Measurements from ENCODE around the gene SLC22A17. TPM values are rescaled to one million over a fixed set of nuclear protein-coding genes. Genes with fewer than 3 reads are reported as not detected.
A peak's percentile ranks its signal among the peaks of the same experiment; 100 is the strongest.
"Not testable (repeated sequence)": the region's sequence is repeated elsewhere in the genome, so short reads cannot be mapped to it uniquely, and the experiment has no call there.

The SLC22A17 gene
- total RNA-seq, 2 donors from 2014 or later, result 2.7 to 8.0 TPM

DNA sequence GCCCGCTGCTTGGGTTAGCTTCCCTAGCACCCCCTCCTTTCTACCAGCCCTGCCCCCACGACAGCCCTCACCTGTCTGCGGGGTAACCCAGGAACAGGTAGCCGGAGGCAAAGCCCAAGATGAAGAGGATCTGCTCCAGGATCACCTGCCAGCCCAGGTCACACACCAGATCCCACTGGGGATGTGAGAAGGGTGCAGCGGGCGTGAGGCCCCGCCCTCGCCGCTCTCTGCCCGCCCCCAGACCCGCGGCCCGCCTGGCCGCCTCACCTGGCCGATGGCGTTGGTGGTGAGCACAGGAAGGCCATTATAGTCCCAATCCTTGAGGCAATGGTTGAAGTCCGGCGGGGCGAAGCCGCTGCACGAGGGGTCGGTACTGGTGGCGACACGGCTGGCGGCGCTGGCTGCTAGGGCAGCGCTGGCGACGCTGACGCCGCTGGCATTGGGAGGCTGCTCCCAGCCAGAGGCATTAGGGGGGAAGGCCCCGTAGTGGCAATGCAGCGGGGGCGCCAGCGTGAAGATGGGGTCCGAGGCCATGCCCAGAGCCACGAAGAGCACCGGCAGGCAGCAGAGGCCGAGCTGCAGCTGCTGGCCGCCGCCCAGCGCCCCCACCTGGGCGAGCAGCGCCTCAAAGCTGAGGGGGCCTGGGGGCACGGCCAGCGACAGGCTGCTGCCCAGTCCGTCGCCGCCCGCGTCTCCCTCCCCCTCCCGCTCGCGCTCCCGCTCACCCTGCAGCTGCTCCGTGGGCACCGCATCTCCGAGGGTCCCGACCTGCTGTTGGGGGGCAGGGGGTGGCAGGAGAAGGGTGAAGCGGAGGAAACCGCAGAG is 794 bp downstream of the SLC22A17 start:
- peak; percentile 22 for ATAC-seq
- intact Hi-C loops (cut with DNase I, micrococcal nuclease), result no loop called here

DNA sequence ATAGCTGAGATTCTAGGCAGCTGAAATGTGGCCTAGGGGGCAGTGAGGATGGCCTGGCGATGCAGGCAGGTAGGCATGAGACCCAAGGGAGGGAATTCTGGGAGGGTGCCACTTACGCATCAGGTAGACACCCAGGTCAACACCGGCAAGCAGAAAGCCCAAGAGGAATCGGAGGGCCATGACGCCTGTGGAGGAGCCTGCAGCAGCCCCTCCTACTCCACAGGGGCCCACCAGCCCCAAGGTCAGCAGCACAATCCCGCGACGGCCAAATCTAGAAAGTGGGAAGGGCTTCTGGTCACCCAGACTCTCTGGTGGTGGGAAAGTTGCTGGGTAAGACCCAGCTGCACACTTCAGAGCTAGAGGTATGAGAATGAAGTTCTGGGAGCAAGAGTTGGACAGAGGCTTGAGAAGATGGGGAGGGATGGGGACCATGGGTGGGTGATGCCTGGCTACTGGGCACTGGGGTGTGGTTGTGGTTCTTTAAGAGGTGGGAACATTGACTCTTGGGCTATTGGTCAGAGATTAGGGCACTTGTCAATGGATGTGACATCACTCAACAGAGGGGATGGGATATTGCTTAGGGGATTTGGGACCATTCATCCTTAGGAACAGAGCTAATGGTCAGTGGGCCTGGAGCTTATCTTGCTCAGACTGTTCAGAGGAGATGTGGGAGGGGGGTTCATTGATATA is 3.4 kb downstream of the SLC22A17 start:
- DNase-seq (no peak), ATAC-seq (no peak)

More for the DNA sequence above, 794 bp downstream of the SLC22A17 start:
- DNase-seq, result no peak

DNA sequence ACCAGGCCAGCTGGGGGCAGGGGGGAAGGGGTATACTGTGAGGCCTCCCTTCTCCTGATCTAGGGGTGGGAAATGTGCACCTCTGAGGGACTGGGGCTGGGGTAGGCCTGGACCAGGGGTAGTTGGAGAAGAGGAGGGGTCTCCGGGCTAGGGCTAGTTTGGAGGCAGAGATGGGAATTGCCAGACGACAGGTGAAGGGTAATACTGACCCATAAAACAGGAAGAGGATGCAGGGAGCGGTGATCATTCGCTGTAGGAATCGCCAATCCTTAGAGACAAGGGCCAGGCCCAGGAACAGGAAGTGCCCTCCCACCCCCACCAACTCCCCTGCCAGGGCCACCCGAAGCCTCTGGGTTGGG is 4.4 kb downstream of the SLC22A17 start:
- DNase-seq (no peak), ATAC-seq (no peak)
- intact Hi-C loops (cut with DNase I, micrococcal nuclease), result no loop called here

More for the DNA sequence above, 3.4 kb downstream of the SLC22A17 start:
- intact Hi-C loops (cut with DNase I, micrococcal nuclease), result no loop called here

DNA sequence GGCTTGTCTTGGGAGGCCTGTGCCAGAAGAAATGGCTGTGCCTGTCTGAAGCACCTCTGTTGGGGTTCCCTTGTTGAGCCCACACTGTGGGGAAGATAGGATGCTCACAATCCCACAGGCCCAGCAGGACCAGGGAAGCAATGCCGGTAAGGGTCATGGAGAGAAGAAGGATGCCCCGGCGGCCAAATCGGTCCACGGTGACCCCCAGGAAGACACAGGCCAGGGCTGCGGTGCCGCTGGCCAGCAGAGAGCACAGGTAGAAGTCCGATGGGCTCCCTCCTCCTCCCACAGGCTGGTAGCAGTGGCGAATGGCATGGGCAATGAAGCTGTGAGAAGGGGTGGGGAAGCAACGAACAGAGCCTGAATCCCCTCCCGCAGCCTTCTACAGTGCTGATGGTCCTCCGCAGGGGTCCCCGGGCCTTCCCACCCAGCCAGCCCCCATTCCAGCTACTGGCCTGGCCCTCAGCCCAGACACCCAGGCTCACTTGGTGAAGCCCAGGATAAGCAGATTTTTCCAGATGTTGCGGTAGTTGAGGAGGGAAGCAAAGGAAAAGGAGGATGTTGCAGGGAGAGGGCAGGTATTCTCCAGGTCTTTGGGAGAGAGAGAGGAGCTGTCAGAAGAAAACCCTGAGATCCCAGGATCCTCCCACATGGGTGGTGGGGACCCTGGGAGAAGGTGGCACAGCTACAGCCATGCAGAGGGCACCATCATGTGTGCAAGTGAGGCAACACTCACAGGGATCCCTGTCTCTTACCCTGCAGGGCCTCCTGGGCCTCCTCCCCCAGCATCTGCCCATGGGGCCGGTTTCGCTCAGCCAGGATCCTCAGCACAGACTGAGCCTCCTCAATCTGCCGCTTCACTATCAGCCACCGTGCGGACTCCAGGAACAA is 5.0 kb downstream of the SLC22A17 start:
- intact Hi-C loops (cut with DNase I, micrococcal nuclease), result no loop called here
- ATAC-seq, result no peak
- no peak for DNase-seq

DNA sequence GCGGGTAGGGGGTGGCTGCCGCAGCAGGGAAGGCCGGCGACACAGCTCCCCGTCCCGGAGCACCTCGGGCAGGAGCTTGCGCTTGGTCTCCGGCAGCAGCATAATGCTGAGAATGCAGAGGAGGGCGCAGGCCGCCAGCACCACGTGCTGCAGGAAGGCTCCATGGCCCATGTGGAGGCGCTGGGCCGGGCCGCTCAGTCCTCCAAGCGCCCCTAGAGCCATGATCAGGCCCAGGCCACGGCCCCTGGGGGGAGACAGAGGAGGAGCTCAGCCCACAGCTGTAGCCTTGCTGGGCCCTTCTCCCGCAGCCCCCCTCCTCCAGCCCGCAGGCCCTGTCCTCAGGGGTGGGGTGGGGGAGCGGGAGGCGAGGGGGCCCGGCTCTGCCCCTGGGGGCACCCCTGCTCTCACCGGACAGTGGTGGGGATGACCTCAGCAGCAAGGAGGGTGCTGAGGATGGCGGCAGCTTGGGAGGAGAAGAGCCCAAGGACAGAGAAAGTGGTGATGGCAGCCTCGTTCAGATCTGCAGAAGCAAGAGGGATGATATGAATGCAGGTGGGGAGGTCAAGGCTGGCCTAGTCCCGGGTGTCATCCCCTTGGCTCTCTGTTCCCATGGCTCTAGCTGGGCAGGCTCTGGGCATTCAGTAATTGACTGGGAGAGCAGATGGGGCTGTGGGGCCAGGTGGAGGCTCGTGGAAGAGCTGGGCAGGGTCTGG is 5.8 kb downstream of the SLC22A17 start:
- intact Hi-C loops (cut with DNase I, micrococcal nuclease), result no loop called here
- ATAC-seq (no peak), DNase-seq (no peak)

DNA sequence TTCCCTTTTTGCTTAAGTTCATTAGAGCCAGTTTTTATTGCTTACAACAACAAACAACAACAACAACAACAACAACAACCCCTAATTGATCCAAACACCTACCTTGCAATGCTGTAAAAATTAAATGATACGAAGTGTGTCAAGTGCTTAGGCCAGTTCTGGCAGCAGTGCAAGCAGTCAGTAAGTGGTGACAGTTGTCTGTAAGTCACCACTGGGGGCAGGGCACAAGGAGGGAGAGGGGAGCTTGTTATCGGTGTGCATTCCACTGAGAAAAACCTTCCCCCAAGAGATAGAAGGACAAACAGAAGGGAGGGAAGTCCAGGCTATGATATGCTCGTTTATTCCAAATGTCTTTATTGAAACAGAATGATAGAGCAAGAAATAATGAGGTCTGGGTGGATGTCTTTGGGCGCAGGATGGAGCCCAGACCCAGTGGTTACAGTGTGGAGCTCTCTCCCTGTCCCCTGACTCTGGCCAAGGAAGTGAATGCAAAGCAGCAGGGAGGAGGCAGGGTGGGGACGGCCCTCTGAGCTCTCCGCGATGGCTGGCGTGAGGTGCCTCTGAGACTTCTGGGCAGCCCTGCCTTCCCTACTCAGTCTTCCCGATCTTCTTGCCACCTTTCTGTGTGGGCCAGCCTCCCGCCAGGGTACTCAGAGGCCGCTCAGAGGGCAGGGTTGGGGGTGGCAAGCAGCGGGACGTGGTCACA is 6.5 kb downstream of the SLC22A17 start:
- ATAC-seq, result no peak
- no peak for DNase-seq
- intact Hi-C loops (cut with DNase I, micrococcal nuclease), result no loop called here

DNA sequence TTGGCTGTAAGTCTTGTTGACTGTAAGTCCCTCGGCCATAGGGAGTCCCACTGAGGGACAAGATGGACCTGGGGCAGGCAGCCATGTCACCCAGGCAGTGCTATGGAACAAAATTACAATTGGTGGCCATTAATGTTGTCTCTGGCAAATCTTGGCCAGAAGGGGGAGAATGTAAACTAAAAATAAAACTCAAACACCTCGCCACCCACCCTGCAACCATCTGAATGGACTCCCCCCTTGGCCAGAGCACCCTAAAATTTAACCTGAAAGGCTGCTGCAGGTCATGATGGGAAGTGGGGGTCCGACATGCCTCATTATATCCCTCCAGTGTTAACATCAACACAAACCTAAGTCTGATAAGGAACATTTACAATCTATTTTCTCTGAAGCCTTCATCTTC is 8.2 kb downstream of the SLC22A17 start:
- intact Hi-C loops (cut with DNase I, micrococcal nuclease), result no loop called here
- DNase-seq, result no peak
- no peak for ATAC-seq

DNA sequence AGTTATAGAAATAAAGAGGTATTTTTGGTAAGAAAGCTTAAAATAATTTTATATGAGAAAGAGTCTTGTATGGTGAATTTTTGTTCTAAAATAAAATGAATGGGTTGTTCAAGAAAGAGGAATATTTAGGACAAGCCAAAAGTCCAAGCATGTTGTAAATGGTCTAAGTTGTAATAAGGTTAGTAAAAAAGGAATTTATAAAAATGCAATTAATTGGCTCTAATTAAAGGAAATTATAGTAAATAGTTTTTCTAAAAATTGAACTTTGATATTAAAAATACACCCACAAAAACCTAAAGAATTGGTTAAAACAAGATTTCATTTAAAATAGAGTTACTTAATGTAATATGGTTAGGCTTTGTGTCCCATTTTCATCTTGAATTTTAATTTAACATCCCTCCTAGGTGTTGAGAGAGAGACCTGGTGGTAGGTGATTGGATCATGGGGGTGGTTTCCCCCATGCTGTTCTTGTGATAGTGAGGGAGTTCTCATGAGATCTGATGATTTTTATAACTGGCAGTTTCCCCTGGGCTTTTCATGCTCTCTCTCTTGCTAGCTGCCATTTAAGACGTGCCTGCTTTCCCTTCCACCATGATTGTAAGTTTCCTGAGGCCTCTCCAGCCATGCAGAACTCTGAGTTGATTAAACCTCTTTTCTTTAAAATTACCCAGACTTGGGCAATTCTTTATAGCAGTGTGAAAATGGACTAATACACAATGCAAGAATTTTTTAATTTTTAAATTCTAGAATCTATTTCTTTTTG is 13.0 kb downstream of the SLC22A17 start:
- intact Hi-C loops (cut with DNase I, micrococcal nuclease), result no loop called here
- no peak for DNase-seq

DNA sequence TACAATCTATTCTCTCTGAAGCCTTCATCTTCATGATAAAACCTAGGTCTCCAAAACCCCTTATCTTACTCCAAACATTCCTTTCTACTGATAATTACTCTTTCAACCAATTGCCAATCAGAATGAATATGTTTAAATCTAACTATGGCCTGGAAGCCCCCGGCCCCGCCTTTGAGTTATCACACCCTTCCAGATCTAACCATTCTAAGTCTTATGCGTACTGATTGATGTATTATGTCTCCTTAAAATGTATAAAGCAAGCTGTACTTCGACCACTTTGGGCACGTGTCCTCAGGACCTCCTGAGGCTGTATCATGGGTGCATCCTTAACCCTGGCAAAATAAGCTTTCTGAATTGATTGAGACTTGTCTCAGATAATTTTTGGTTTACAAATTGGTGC is 17.1 kb downstream of the SLC22A17 start:
- no peak for DNase-seq
- ATAC-seq, result no peak
- intact Hi-C loops (cut with DNase I, micrococcal nuclease), result no loop called here

More for the DNA sequence above, 13.0 kb downstream of the SLC22A17 start:
- ATAC-seq, result no peak

DNA sequence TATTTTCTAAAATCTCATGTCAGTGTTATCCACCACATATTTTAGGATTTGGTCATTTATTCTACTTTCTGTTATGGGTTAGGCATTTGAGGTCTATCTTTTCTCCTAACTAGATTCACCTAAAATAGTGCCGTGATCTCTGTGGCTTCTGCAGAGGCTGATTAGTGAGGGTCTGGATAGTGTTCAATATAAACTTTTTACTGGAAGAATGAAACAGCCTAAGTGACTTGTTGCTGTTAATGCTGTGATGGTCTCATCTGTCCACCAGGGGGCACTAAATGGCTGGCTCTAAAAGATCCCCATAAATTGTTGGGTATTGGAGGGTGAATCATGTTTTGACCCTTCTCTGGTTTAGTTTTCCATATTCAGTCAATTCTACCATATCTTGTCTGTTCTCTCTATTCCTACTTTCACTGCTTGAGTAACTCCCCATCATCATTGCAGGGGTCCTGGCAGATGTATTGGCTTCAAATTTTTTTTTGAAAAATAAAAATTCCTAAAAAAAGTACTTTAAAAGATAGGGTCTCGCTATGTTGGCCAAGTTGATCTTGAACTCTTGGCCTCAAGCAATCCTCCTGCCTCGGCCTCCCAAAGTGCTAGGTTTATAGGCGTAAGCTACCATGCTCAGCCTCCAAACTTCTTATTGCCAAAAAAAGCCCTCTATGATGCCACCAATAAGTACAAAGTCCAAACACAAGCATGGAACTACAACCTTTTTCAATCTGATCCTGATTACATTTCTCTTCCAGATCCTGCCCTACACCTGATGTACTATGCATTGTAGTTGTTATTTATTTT is 24.5 kb downstream of the SLC22A17 start:
- peak; percentile 76 for ATAC-seq
- intact Hi-C loops (cut with DNase I, micrococcal nuclease), result loop anchor here in 1 of 2 donors (2.0 to 10.0 kb wide), 2 partner anchors 53 to 137 kb away; partner anchors contain the start of gene NGDN
- DNase-seq, result peak; percentile 54 to 72

DNA sequence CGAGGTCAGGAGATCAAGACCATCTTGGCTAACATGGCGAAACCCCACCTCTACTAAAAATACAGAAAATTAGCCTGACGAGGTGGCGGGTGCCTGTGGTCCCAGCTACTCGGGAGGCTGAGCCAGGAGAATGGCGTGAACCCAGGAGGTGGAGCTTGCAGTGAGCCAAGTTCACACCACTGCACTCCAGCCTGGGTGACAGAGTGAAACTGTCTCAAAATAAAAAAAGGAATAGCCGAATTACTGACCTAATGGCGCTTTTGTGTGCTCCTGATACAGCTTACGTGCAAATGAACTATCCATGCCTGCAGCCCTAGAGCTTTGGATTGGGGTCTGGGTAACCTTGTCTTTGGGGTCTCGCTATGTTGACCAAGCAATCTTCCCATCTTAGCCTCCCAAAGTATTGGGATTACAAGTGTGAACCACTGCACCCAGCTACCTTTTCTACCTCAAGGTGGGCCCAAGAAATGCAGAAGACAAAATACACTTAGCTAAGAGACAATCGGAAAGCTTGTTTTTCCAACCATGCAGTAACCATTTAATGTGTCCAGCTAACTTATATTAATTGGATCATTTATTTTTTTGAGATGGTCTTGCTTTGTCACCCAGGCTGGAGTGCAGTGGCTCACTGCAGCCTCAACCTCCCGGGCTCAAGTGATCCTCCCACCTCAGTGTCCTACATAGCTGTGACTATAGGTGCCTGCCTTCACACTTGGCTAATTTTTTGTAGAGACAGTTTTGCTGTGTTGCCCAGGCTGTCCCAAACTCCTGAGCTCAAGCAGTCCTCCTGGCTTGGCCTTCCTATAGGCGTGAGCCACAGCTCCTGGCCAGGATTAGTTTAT is 26.0 kb downstream of the SLC22A17 start:
- no peak for ATAC-seq
- intact Hi-C loops (cut with DNase I, micrococcal nuclease), result loop anchor here in 1 of 2 donors (10.0 kb wide), 1 partner anchor 138 kb away; the partner anchor contains the start of gene NGDN

DNA sequence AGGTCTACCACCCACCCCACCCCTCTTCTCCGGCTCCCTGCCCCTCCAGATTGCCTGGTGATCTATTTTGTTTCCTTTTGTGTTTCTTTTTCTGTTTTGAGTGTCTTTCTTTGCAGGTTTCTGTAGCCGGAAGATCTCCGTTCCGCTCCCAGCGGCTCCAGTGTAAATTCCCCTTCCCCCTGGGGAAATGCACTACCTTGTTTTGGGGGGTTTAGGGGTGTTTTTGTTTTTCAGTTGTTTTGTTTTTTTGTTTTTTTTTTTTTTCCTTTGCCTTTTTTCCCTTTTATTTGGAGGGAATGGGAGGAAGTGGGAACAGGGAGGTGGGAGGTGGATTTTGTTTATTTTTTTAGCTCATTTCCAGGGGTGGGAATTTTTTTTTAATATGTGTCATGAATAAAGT is 26.9 kb downstream of the SLC22A17 start:
- DNase-seq, ATAC-seq: not testable (repeated sequence)
- intact Hi-C loops (cut with DNase I, micrococcal nuclease), result loop anchor here in 1 of 2 donors (10.0 kb wide), 1 partner anchor 139 kb away; the partner anchor contains the start of gene NGDN

More for the DNA sequence above, 26.0 kb downstream of the SLC22A17 start:
- no peak for DNase-seq

DNA sequence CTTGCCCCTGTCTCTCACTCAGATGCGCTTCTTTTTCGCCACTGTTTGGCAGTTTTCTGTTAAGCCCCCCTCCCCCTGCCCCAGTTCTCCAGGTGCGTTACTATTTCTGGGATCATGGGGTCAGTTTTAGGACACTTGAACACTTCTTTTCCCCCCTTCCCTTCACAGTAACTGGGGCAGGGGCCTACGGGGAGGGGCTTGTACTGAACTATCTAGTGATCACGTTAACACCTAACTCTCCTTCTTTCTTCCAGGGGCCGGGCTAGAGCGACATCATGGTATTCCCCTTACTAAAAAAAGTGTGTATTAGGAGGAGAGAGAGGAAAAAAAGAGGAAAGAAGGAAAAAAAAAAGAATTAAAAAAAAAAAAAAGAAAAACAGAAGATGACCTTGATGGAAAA is 27.7 kb downstream of the SLC22A17 start:
- DNase-seq (no peak), ATAC-seq (no peak)
- intact Hi-C loops (cut with DNase I, micrococcal nuclease), result loop anchor here in 1 of 2 donors (10.0 kb wide), 1 partner anchor 140 kb away; the partner anchor contains the start of gene NGDN

DNA sequence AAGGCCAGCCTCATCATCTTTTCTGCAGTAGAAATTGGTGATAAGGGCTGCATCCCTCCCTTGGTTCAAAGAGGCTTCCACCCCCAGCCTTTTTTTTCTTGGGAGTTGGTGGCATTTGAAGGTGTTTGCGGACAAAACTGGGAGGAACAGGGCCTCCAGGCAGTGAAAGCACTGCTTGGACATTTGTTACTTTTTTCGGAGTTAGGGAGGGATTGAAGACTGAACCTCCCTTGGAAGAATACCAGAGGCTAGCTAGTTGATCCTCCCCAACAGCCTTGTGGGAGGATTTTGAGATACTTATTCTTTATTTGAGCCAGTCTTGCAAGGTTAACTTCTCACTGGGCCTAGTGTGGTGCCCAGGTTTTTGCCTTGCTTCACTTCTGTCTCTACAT is 28.2 kb downstream of the SLC22A17 start:
- ATAC-seq (no peak), DNase-seq (no peak)
- intact Hi-C loops (cut with DNase I, micrococcal nuclease), result loop anchor here in 1 of 2 donors (10.0 kb wide), 1 partner anchor 140 kb away; the partner anchor contains the start of gene NGDN

DNA sequence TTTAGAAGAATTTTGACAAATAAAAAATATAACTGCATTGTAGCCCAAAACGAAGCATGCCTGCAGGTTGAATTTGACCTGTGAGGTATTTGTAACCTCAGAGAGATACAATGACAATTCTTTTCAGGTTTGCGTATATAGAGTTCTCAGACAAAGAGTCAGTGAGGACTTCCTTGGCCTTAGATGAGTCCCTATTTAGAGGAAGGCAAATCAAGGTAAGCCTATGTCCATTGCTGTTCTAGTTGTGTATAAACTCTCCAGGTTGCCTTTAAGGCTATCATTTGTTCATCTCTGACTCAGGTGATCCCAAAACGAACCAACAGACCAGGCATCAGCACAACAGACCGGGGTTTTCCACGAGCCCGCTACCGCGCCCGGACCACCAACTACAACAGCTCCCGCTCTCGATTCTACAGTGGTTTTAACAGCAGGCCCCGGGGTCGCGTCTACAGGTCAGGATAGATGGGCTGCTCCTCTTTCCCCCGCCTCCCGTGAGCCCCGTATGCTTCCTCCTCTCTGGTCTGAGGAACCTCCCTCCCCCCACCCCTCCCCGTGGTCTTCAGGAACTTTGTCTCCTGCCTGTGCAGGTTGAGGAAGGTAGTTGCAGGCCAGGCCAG is 28.7 kb downstream of the SLC22A17 start:
- DNase-seq, result no peak

More for the DNA sequence above, 28.7 kb downstream of the SLC22A17 start:
- ATAC-seq, result no peak
- intact Hi-C loops (cut with DNase I, micrococcal nuclease), result loop anchor here in 1 of 2 donors (10.0 kb wide), 1 partner anchor 141 kb away; the partner anchor contains the start of gene NGDN

All from left colon (tissue), 2 donors.